Mesenchymal stem cell (in vitro differentiated cells and primary cell): ENCODE results near the gene RALGAPA2.

ENCODE experiments used
- DNase-seq: peaks from one replicate; pipeline ENCODE4 v3.0.0-alpha.2; 2013
- H2AFZ ChIP-seq: one replicate; pipeline ENCODE4 v1.6.1; 2013; ENCODE audit warnings: low read depth, mild to moderate bottlenecking, control low read depth, inconsistent platforms, low read length, moderate library complexity
- H2AK5ac ChIP-seq: 2 replicates; pipeline ENCODE4 v1.6.1; 2013; ENCODE audit warnings: low read length, moderate library complexity, mild to moderate bottlenecking, inconsistent platforms; ENCODE audit not compliant: severe bottlenecking
- H2BK120ac ChIP-seq: one replicate; pipeline ENCODE4 v1.6.1; 2013; ENCODE audit warnings: low read depth, mild to moderate bottlenecking, inconsistent platforms, low read length, moderate library complexity
- H2BK12ac ChIP-seq, 2 experiments: one replicate each; pipeline ENCODE4 v1.6.1; 2013; ENCODE audit warnings: inconsistent platforms in 2 of 2, low read length in 2 of 2, mild to moderate bottlenecking in 2 of 2, moderate library complexity in 2 of 2, control low read depth in 1 of 2
- H2BK15ac ChIP-seq: one replicate; pipeline ENCODE4 v1.6.1; 2013; ENCODE audit warnings: mild to moderate bottlenecking, low read depth, inconsistent platforms; ENCODE audit not compliant: poor library complexity, severe bottlenecking
- H2BK5ac ChIP-seq: 2 replicates; pipeline ENCODE4 v1.6.1; 2013; ENCODE audit warnings: low read depth, mild to moderate bottlenecking, low read length, control low read depth, inconsistent platforms; ENCODE audit not compliant: poor library complexity, severe bottlenecking
- H3K14ac ChIP-seq, 2 experiments: one replicate each; pipeline ENCODE4 v1.6.1; 2013; ENCODE audit warnings: inconsistent platforms in 2 of 2, low read length in 2 of 2, control low read depth in 1 of 2, mild to moderate bottlenecking in 1 of 2, moderate library complexity in 1 of 2
- H3K18ac ChIP-seq, 2 experiments: one replicate each; pipeline ENCODE4 v1.6.1; 2013; ENCODE audit warnings: inconsistent platforms in 2 of 2, low read length in 2 of 2, control low read depth in 1 of 2, low read depth in 1 of 2, mild to moderate bottlenecking in 1 of 2
- H3K23ac ChIP-seq, 2 experiments: one replicate each; pipeline ENCODE4 v1.6.1; 2013; ENCODE audit warnings: inconsistent platforms in 2 of 2, low read length in 2 of 2, mild to moderate bottlenecking in 2 of 2, moderate library complexity in 2 of 2, control low read depth in 1 of 2
- H3K27ac ChIP-seq: 2 replicates; pipeline ENCODE4 v1.5.1; 2013; ENCODE audit warnings: mild to moderate bottlenecking, moderate library complexity, low read length, control low read depth, inconsistent platforms; ENCODE audit not compliant: poor library complexity, severe bottlenecking
- H3K27me3 ChIP-seq, 2 experiments: 2 replicates each; pipeline versions ENCODE4 v1.6.1 to v1.7.0; 2013; ENCODE audit warnings: low read length in 2 of 2, mild to moderate bottlenecking in 2 of 2, moderate library complexity in 2 of 2, control low read depth in 1 of 2, inconsistent platforms in 1 of 2; ENCODE audit not compliant: control insufficient read depth in 1 of 2, insufficient read depth in 1 of 2
- H3K36me3 ChIP-seq, 2 experiments: 2 replicates each; pipeline versions ENCODE4 v1.6.1 to v1.7.0; 2013; ENCODE audit warnings: low read length in 2 of 2, control low read depth in 1 of 2, inconsistent platforms in 1 of 2, low read depth in 1 of 2, mild to moderate bottlenecking in 1 of 2; ENCODE audit not compliant: insufficient read depth in 2 of 2, control insufficient read depth in 1 of 2
- H3K4ac ChIP-seq, 2 experiments: one replicate each; pipeline ENCODE4 v1.6.1; 2013; ENCODE audit warnings: inconsistent platforms in 2 of 2, low read length in 2 of 2, mild to moderate bottlenecking in 2 of 2, moderate library complexity in 2 of 2, control low read depth in 1 of 2, low read depth in 1 of 2
- H3K4me1 ChIP-seq: 2 replicates; pipeline ENCODE4 v1.6.1; 2013; ENCODE audit warnings: low read depth, low read length, control low read depth; ENCODE audit not compliant: control insufficient read depth, insufficient read depth
- H3K4me2 ChIP-seq: 2 replicates; pipeline ENCODE4 v1.6.1; 2013; ENCODE audit warnings: low read length, mild to moderate bottlenecking, inconsistent platforms; ENCODE audit not compliant: poor library complexity, severe bottlenecking
- H3K4me3 ChIP-seq, 2 experiments: 2 replicates each; pipeline versions ENCODE4 v1.5.1 to v1.7.0; 2013; ENCODE audit warnings: low read length in 2 of 2, mild to moderate bottlenecking in 2 of 2, control low read depth in 1 of 2, low read depth in 1 of 2; ENCODE audit not compliant: insufficient read depth in 1 of 2
- H3K79me1 ChIP-seq: replicated peaks from 2 replicates; pipeline ENCODE4 v1.6.1; 2013; ENCODE audit warnings: mild to moderate bottlenecking, control low read depth, low read length, inconsistent platforms; ENCODE audit not compliant: poor library complexity, severe bottlenecking
- H3K9ac ChIP-seq: 2 replicates; pipeline ENCODE4 v1.7.0; 2013; ENCODE audit warnings: mild to moderate bottlenecking, low read length, moderate library complexity
- H3K9me3 ChIP-seq: 2 replicates; pipeline ENCODE4 v1.7.0; 2013; ENCODE audit warnings: mild to moderate bottlenecking, low read length; ENCODE audit not compliant: control insufficient read depth
- H4K8ac ChIP-seq: one replicate; pipeline ENCODE4 v1.6.1; 2013; ENCODE audit warnings: inconsistent platforms, mild to moderate bottlenecking, low read length, moderate library complexity
- H4K91ac ChIP-seq: one replicate; pipeline ENCODE4 v1.6.1; 2013; ENCODE audit warnings: mild to moderate bottlenecking, low read length, inconsistent platforms
- WGBS: methylation state at CpG from one replicate; pipeline ENCODE4 v1.1.7; 2013; ENCODE audit warnings: mixed read lengths; 5-methylcytosine and 5-hydroxymethylcytosine counted together

The RALGAPA2 gene

GRCh38 chr20:20409331-20409730 is 303.1 kb downstream of the RALGAPA2 start:
- Histone ChIP-seq H4K8ac (no peak overlapping the region), H4K91ac (no peak overlapping the region), H3K18ac (no peak overlapping the region), H3K36me3 (no peaks in the 10 kb centered on the region), H3K9ac (no peak overlapping the region), H2BK15ac (no peak overlapping the region), H2BK120ac (no peak overlapping the region), H2AK5ac (no peak overlapping the region), H2BK5ac (no peak overlapping the region), H3K9me3 (no peaks in the 10 kb centered on the region), H3K4me2 (no peak overlapping the region), H2BK12ac (no peak overlapping the region), H3K4me3 (no peak overlapping the region), H3K4ac (no peak overlapping the region), H3K27me3 (peaks cover 0 to 3% of the 10 kb centered on the region in 2 experiments), H3K14ac (no peak overlapping the region), H3K27ac (no peak overlapping the region), H3K79me1 (no peaks in the 10 kb centered on the region), H3K23ac (no peak overlapping the region), H2AFZ (no peak overlapping the region), H3K4me1 (peaks cover 3% of the 10 kb centered on the region)
- DNase-seq, result no peak
- WGBS, result 96% methylated on average over 4 of the region's 4 CpGs

DNA sequence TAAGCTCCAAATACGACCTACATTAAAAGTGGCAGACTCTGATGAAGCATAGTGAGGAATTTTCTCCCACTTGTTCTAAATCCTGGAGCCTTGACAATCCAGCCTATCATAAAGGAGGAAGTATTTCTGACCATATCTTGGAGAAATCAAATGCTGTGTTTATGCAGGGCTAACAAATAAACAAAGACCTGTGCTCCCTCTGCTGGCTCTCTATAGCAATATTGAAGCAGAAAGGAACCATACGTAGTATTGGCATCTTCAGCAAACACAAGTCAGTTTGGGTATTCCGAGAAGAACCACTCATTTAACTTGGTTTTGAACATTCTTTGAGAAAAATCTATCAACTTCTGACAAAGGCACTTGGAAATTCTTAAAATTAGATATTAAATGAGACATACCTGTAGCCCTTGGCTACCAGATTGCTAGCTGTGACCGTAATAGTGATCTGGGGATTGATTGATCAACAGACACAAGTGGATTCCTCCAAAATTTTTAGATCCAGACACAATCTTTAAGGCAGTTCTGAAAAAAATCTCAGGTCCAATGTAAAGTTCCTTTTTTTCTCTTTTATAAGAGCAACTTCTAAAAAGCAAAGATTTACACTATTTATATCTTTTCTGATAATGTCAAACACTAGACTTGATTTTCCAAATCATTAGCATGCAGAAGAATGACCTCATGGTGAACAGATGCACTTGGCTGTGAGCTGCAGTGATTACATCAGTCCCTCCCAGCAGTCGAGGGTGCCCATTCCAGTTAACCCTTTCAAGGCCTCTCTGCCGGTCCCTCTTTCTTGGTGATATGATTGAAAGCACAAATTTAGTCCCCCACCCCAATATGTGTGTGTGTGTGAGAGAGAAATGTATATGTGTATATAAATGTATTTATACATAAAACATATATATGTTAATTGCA is 304.3 kb downstream of the RALGAPA2 start:
- Histone ChIP-seq H3K27me3 (peaks cover 0 to 3% of the 10 kb centered on the region in 2 experiments), H3K79me1 (no peaks in the 10 kb centered on the region), H2AK5ac (no peak overlapping the region), H3K14ac (no peak overlapping the region), H3K4ac (no peak overlapping the region), H2BK15ac (no peak overlapping the region), H4K91ac (no peak overlapping the region), H3K9ac (no peak overlapping the region), H2AFZ (no peak overlapping the region), H3K4me2 (no peak overlapping the region), H3K36me3 (peaks cover 0 to 4% of the 10 kb centered on the region in 2 experiments), H3K4me1 (peaks cover 3% of the 10 kb centered on the region), H4K8ac (no peak overlapping the region), H3K23ac (no peak overlapping the region), H2BK120ac (no peak overlapping the region), H3K9me3 (no peaks in the 10 kb centered on the region), H2BK12ac (no peak overlapping the region), H3K4me3 (no peak overlapping the region), H3K18ac (no peak overlapping the region), H2BK5ac (no peak overlapping the region), H3K27ac (no peak overlapping the region)
- 62% methylated on average over 5 of the region's 6 CpGs for WGBS
- peak; percentile 8 for DNase-seq

- no peak overlapping the region for H3K14ac ChIP-seq
- H3K36me3 ChIP-seq, result peaks cover 0 to 4% of the 10 kb centered on the region in 2 experiments
- no peak overlapping the region for H3K4me2 ChIP-seq
- H3K4me1 ChIP-seq, result peaks cover 7% of the 10 kb centered on the region
- peaks cover 0 to 3% of the 10 kb centered on the region in 2 experiments for H3K27me3 ChIP-seq
- H3K9ac ChIP-seq, result no peak overlapping the region
- H2BK120ac ChIP-seq, result no peak overlapping the region
- DNase-seq, result no peak
- H2BK15ac ChIP-seq, result no peak overlapping the region
- H2BK12ac ChIP-seq, result no peak overlapping the region
- no peak overlapping the region for H4K8ac ChIP-seq
- H3K27ac ChIP-seq, result no peak overlapping the region
- H3K4me3 ChIP-seq, result no peak overlapping the region
- H2AFZ ChIP-seq, result no peak overlapping the region
- no peak overlapping the region for H2BK5ac ChIP-seq
- H3K4ac ChIP-seq, result no peak overlapping the region
- H3K23ac ChIP-seq, result no peak overlapping the region
- no peak overlapping the region for H2AK5ac ChIP-seq
- H4K91ac ChIP-seq, result no peak overlapping the region
- no peaks in the 10 kb centered on the region for H3K9me3 ChIP-seq
- H3K79me1 ChIP-seq, result no peaks in the 10 kb centered on the region
- no peak overlapping the region for H3K18ac ChIP-seq
- 91% methylated on average over 2 of the region's 2 CpGs for WGBS
Measured at GRCh38 chr20:20406306-20406705, 306.1 kb downstream of the RALGAPA2 start.

DNA sequence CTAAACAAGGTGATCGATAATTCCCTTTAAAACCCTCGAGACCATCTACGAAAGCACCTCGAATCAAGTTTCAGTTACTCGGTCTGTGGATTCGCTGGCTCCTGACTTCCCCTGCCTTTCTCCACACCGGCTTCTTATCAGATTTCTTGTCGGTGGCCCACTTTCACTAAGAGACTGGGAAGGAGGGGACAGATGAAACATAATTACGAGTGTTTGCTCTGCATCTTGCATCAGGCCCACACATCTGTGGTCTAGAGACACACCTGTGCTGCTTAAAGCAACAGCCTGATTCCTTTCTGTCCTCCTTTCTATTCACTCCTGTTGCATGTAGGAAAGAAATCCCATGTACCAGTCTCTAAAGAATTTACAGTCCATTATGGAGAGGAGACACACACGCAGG is 306.8 kb downstream of the RALGAPA2 start:
- no peak overlapping the region for H3K27ac ChIP-seq
- WGBS, result 88% methylated on average over 9 of the region's 10 CpGs
- H3K4me2 ChIP-seq, result no peak overlapping the region
- no peak overlapping the region for H2BK12ac ChIP-seq
- no peak overlapping the region for H3K23ac ChIP-seq
- H3K14ac ChIP-seq, result no peak overlapping the region
- no peak overlapping the region for H3K18ac ChIP-seq
- peaks cover 6% of the 10 kb centered on the region for H3K4me1 ChIP-seq
- no peak overlapping the region for H3K4me3 ChIP-seq
- no peak overlapping the region for H2BK120ac ChIP-seq
- H3K9me3 ChIP-seq, result no peaks in the 10 kb centered on the region
- no peak overlapping the region for H2AK5ac ChIP-seq
- no peak overlapping the region for H3K9ac ChIP-seq
- no peak overlapping the region for H2BK15ac ChIP-seq
- H4K8ac ChIP-seq, result no peak overlapping the region
- H3K79me1 ChIP-seq, result no peaks in the 10 kb centered on the region
- DNase-seq, result no peak
- H2BK5ac ChIP-seq, result no peak overlapping the region
- H2AFZ ChIP-seq, result no peak overlapping the region
- peaks cover 0 to under 1% of the 10 kb centered on the region in 2 experiments for H3K27me3 ChIP-seq
- H3K4ac ChIP-seq, result no peak overlapping the region
- H4K91ac ChIP-seq, result no peak overlapping the region
- H3K36me3 ChIP-seq, result peaks cover 0 to 4% of the 10 kb centered on the region in 2 experiments
